ENCODE data around the gene CAPNS1. TPM values are rescaled to one million over a fixed set of nuclear protein-coding genes. Genes with fewer than 3 reads are reported as not detected.

CAPNS1 gene
- total and polyA plus RNA-seq, 4 donors, result 79.5 to 280 (median 103) TPM

GRCh38 chr19:36090910-36091695 is 48.8 kb upstream of the CAPNS1 start:
- Histone ChIP-seq H3K9me3 (ENCODE audit: control insufficient read depth in 4 of 4, low read length in 3 of 4) (no peaks in the 10 kb centered on the region), H3K4me3 (ENCODE audit: low read depth in 1 of 3, low read length in 3 of 3) (no peak overlapping the region), H3K27me3 (ENCODE audit: control insufficient read depth in 4 of 4, insufficient read depth in 4 of 4, low read length in 3 of 4) (no peaks in the 10 kb centered on the region), H3K9ac (ENCODE audit: low read depth in 1 of 2, low read length in 2 of 2) (no peak overlapping the region), H3K27ac (ENCODE audit: low read depth in 1 of 2, low read length in 2 of 2) (no peak overlapping the region), H3K36me3 (ENCODE audit: control insufficient read depth in 4 of 4, insufficient read depth in 3 of 4, low read depth in 1 of 4, low read length in 3 of 4) (no peaks in the 10 kb centered on the region), H3K4me1 (ENCODE audit: control insufficient read depth in 4 of 4, insufficient read depth in 4 of 4, low read length in 3 of 4) (no peaks in the 10 kb centered on the region)
- TF ChIP-seq FOXA1 (IDR thresholded peaks at IDR 0.05) (no peak), HNF4A (conservative IDR thresholded peaks at IDR 0.05) (no peak), JUND (IDR thresholded peaks at IDR 0.05) (no peak), GABPA (IDR thresholded peaks at IDR 0.05 in 1 of 2, conservative IDR thresholded peaks at IDR 0.05 in 1 of 2) (no peak), RAD21 (IDR thresholded peaks at IDR 0.05) (no peak), YY1 (IDR thresholded peaks at IDR 0.05) (no peak), EGR1 (IDR thresholded peaks at IDR 0.05; ENCODE audit: low read depth in 2 of 2) (no peak), NR2F2 (IDR thresholded peaks at IDR 0.05) (no peak), RXRA (IDR thresholded peaks at IDR 0.05) (no peak), TAF1 (conservative IDR thresholded peaks at IDR 0.05) (no peak), REST (IDR thresholded peaks at IDR 0.05) (no peak), ATF3 (IDR thresholded peaks at IDR 0.05) (no peak), SP1 (IDR thresholded peaks at IDR 0.05) (no peak), FOXA2 (IDR thresholded peaks at IDR 0.05) (no peak), ZBTB33 (IDR thresholded peaks at IDR 0.05) (no peak), MAX (IDR thresholded peaks at IDR 0.05) (no peak), HNF4G (IDR thresholded peaks at IDR 0.05) (no peak), CTCF (IDR thresholded peaks at IDR 0.05; ENCODE audit: low read depth, low read length, missing input control) (no peak)
- WGBS, result 94% methylated on average over 13 of the region's 13 CpGs
- no peak for DNase-seq (ENCODE audit: low spot score)
